ENCODE results near the gene TUT1. TPM values are rescaled to one million over a fixed set of nuclear protein-coding genes. Genes with fewer than 3 reads are reported as not detected.

Gene TUT1
- total and polyA plus RNA-seq, 2 of the 4 experiments (the other 2 are of a cell fraction), result 4.3 to 10.1 TPM

DNA sequence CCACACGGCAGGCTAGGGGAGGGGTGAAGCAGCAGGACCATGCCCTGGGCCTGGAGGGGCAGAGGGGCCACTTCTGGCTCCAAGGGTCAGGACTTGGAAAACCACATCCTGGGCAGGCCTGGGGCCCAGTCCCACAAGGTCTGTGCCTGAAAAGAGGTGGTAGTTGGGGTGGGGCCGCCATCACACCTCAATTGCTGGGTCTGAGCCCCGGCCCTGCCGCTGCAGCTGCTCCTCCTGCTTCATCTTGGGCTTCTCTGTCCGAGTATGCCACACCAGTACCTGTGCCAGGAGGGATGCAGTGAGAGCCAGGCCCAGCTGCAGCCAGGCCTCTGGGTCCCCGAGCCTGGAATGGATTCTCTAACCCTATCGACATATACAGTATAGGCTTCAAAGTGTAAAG lies 24.2 kb upstream of the TUT1 start:
- no TSS peak for BruUV-seq (replicated peaks)
- TF ChIP-seq CEBPB (IDR thresholded peaks at IDR 0.05; ENCODE audit: low read depth, low read length), result no peak
- TF ChIP-seq MAZ (IDR thresholded peaks at IDR 0.05; ENCODE audit: borderline replicate concordance, low read depth, low read length), result no peak
- TF ChIP-seq RAD21 (IDR thresholded peaks at IDR 0.05; ENCODE audit: low read length), result no peak
- TF ChIP-seq, protein P1, sequence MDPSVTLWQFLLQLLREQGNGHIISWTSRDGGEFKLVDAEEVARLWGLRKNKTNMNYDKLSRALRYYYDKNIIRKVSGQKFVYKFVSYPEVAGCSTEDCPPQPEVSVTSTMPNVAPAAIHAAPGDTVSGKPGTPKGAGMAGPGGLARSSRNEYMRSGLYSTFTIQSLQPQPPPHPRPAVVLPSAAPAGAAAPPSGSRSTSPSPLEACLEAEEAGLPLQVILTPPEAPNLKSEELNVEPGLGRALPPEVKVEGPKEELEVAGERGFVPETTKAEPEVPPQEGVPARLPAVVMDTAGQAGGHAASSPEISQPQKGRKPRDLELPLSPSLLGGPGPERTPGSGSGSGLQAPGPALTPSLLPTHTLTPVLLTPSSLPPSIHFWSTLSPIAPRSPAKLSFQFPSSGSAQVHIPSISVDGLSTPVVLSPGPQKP (IDR thresholded peaks at IDR 0.05; ENCODE audit: borderline replicate concordance, low read depth, low read length), result no peak
- no peak for TF ChIP-seq RFX5 (IDR thresholded peaks at IDR 0.05; ENCODE audit: low read depth, low read length)
- TF ChIP-seq RCOR1 (IDR thresholded peaks at IDR 0.05; ENCODE audit: insufficient replicate concordance, low read length), result no peak
- TF ChIP-seq SMC3 (IDR thresholded peaks at IDR 0.05; ENCODE audit: low read depth, low read length), result no peak
- TF ChIP-seq BHLHE40 (IDR thresholded peaks at IDR 0.05; ENCODE audit: low read depth, low read length), result no peak
- TF ChIP-seq POLR2A (IDR thresholded peaks at IDR 0.05; ENCODE audit: low read depth, low read length), result no peak
- no peak for TF ChIP-seq MAFK (IDR thresholded peaks at IDR 0.05; ENCODE audit: low read depth, low read length)
- TF ChIP-seq, protein P2, sequence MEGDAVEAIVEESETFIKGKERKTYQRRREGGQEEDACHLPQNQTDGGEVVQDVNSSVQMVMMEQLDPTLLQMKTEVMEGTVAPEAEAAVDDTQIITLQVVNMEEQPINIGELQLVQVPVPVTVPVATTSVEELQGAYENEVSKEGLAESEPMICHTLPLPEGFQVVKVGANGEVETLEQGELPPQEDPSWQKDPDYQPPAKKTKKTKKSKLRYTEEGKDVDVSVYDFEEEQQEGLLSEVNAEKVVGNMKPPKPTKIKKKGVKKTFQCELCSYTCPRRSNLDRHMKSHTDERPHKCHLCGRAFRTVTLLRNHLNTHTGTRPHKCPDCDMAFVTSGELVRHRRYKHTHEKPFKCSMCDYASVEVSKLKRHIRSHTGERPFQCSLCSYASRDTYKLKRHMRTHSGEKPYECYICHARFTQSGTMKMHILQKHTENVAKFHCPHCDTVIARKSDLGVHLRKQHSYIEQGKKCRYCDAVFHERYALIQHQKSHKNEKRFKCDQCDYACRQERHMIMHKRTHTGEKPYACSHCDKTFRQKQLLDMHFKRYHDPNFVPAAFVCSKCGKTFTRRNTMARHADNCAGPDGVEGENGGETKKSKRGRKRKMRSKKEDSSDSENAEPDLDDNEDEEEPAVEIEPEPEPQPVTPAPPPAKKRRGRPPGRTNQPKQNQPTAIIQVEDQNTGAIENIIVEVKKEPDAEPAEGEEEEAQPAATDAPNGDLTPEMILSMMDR (conservative IDR thresholded peaks at IDR 0.05; ENCODE audit: low read depth, low read length), result no peak
- TF ChIP-seq CHD1 (IDR thresholded peaks at IDR 0.05; ENCODE audit: low read depth, low read length), result no peak
- intact Hi-C loops (cut with micrococcal nuclease) (no loop called here), dilution Hi-C loops (cut with HindIII; ENCODE audit: low sequenced_read_pairs, unreplicated experiment) (no loop called here), in situ Hi-C loops (cut with MboI; ENCODE audit: low sequenced_read_pairs) (no loop called here)
- H3K4me2 ChIP-seq (ENCODE audit: low read depth, low read length), result no peak overlapping the region
- peaks cover 21 to 32% of the 10 kb centered on the region in 2 experiments for H3K79me1 ChIP-seq (ENCODE audit: low read depth in 1 of 2, low read length in 2 of 2)
- no peak overlapping the region for H2AK9ac ChIP-seq (replicated peaks; ENCODE audit: low read depth, low read length, poor library complexity)
- H2AK5ac ChIP-seq (ENCODE audit: low read depth, low read length), result no peak overlapping the region
- no peak overlapping the region for H2BK15ac ChIP-seq (ENCODE audit: low read depth, low read length)
- H4K91ac ChIP-seq (ENCODE audit: insufficient read depth, low read depth, low read length), result no peak overlapping the region
- H3K9me1 ChIP-seq (ENCODE audit: insufficient read depth, low read length), result peaks cover 3% of the 10 kb centered on the region; the same call in 1 of the 2 replicates
- no peak overlapping the region for H2AFZ ChIP-seq (replicated peaks; ENCODE audit: low read length, poor library complexity)
- H3K4ac ChIP-seq (ENCODE audit: low read depth, low read length), result no peak overlapping the region
- no peak for DNase-seq
- H2BK5ac ChIP-seq (ENCODE audit: low read depth, low read length, poor library complexity, severe bottlenecking), result no peak overlapping the region
- no CpG with 5 or more reads among the region's 7 CpGs for WGBS, 2 experiments (ENCODE audit: extremely low coverage in 2 of 2, insufficient read length in 1 of 2)
- H3K18ac ChIP-seq (ENCODE audit: low read depth, low read length), result no peak overlapping the region
- H4K5ac ChIP-seq (ENCODE audit: low read depth, low read length), result no peak overlapping the region
- no peak overlapping the region for H3K56ac ChIP-seq (ENCODE audit: extremely low read depth, insufficient read depth, low read length)
- ChIA-PET POLR2A (ENCODE audit: unreplicated experiment) (no interaction called here), CTCF (no interaction called here)
- H2BK20ac ChIP-seq (ENCODE audit: low read depth, low read length), result no peak overlapping the region
- H3K27me3 ChIP-seq (ENCODE audit: control insufficient read depth, insufficient read depth, low read length), result no peaks in the 10 kb centered on the region
- no peak overlapping the region for H3K23ac ChIP-seq (ENCODE audit: low read depth, low read length)
- H4K8ac ChIP-seq (ENCODE audit: low read depth in 2 of 2, low read length in 2 of 2), result no peak overlapping the region
- H3K9ac ChIP-seq (ENCODE audit: low read depth, low read length), result no peak overlapping the region
- no peak overlapping the region for H3K27ac ChIP-seq (ENCODE audit: insufficient read depth, low read length)
- peaks cover 10% of the 10 kb centered on the region for H3K4me1 ChIP-seq (ENCODE audit: control insufficient read depth, insufficient read depth, low read length)
- no peaks in the 10 kb centered on the region for H3K9me3 ChIP-seq (ENCODE audit: control insufficient read depth, insufficient read depth, low read length)
- peaks cover 11% of the 10 kb centered on the region for H4K20me1 ChIP-seq (ENCODE audit: insufficient read depth, low read length)
- no peak overlapping the region for H3K4me3 ChIP-seq (ENCODE audit: insufficient read depth, low read depth, low read length)
- no peak overlapping the region for H2BK120ac ChIP-seq (ENCODE audit: low read depth, low read length)
- peaks cover 22% of the 10 kb centered on the region for H3K36me3 ChIP-seq (ENCODE audit: control insufficient read depth, insufficient read depth, low read length)
- ATAC-seq (ENCODE audit: low read depth), result no peak
- H3K14ac ChIP-seq (replicated peaks; ENCODE audit: low read depth, low read length), result no peak overlapping the region
